ENCODE measurements around the gene PBOV1. TPM values are rescaled to one million over a fixed set of nuclear protein-coding genes. Genes with fewer than 3 reads are reported as not detected.
A peak's percentile ranks its signal among the peaks of the same experiment; 100 is the strongest.

Gene PBOV1
- total RNA-seq = not detected

DNA sequence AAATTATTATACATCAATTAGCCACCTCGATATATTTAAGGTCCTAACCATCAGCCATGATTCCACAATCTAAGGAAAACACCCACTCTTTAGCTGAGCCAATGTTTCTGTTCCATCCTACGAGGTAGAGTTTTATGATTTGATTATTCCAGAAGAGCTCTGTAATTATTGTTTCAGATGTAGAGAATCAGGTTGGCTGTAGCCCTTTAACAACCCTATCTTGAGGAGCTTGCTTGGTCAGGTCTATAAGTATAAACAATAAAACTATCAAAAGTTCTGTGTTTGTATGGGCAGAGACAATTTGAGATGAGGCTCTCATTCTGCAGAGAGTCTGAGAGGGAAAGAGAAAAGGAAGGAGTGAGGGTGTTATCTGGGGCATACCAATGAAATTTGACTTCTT, at the start of gene PBOV1:
TSS of gene PBOV1 (minus strand) at position 43 of the 400 bp plus-strand sequence. CDS start 96 bp downstream, outside the sequence.
- DNase-seq (ENCODE audit: low spot score in 2 of 2) = no peak
- FAIRE-seq = no peak

- no peak for FAIRE-seq
- no peak for DNase-seq (ENCODE audit: low spot score in 2 of 2)
Observed at GRCh38 chr6:138266095-138266494, 47.8 kb upstream of the PBOV1 start.

DNA sequence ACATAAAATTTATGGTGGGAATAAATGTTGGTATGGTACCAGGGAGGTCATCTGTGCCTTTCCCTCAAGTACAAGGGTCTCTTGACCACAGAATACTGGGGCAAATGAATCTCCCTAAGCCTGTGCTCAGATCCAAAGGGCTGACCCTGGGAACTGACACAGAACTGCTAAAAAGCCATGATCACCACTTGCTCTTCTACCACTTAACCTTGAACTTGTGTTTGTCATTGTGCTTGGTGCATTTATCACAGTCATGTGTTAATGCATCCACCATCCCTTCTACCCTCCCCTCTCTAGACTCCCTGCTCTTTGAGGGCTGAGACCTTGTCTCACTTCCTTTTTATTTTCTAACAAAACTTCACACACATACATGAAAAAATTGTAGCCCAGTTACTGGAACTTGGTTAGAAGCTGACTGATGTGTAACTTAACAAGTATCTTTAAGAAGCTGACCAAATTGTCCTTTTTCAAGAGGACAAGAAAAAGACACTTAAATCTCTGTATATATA, 46.1 kb upstream of the PBOV1 start:
- FAIRE-seq (no peak), DNase-seq (ENCODE audit: low spot score in 2 of 2) (no peak)

DNA sequence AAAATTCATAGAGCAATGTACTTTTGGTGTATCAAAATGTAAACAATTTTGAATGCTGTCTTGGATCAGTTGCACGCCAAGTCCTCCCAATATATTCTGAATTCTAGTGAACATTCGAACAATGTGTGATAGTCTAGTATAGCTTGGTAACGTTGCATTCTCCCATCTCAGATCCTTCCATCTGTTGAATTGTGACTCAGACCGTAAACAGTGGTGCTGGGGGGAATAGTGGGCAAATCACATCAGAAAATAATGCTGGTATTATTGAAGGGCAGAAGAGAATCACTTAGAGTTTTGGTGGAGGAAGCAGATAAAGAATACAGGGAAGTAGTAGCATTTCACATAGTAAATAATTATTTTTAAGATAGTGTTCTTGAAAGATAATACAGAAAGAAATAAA, 45.7 kb upstream of the PBOV1 start:
- FAIRE-seq (peak; percentile 36), DNase-seq (ENCODE audit: low spot score in 2 of 2) (no peak)

DNA sequence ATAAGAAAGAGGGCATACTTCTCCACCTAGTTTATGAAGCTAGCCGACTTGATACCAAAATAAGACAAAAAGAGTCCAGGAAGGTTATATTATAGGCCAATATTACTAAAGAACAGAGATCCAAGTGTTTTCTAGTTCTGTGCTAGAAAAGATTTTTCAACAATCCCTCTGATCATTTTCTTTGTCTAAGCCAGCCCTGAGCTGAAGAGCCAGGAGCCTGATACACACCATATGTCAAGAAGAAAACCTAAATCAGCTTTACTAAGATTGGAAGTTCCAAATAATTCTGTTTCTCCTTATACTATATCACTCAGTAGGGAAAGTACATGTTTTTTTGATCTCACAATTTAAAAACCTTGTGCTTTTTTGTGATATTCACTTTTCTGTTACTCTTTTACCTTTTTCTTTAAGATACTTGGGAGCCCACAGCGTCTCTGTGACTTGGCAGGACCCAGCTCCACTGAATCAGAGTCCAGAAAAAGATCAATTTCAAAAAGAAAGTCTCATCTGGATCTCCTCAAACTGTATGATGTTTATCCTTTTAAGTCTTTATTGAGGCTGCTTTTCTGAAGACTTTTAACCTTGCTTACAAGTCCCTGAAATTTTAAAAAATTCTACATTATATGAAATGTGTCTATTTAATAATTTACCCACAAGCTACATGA, 43.0 kb upstream of the PBOV1 start:
- no peak for FAIRE-seq

DNA sequence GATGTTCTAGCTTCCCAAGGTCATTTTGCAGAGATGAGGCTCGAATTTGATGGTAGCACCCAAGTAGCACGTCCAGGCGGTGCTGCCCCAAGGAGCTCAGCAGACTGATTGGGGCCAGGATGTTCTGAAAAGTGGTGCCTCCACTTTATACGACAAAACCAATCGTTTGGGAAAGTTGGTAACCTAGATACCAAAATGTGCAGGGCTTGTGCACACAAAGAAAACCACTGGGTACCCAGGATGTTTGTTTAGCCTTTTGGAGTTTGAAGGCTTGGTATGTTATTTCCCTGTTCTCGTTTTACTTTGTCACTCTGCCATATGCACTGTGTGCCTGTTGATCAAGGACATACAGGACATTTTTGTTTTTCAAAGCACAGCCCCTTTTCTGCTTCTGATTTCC, 40.7 kb upstream of the PBOV1 start:
- FAIRE-seq (no peak), DNase-seq (ENCODE audit: low spot score in 2 of 2) (no peak)

More for the DNA sequence above, 43.0 kb upstream of the PBOV1 start:
- DNase-seq (ENCODE audit: low spot score in 2 of 2) = no peak

DNA sequence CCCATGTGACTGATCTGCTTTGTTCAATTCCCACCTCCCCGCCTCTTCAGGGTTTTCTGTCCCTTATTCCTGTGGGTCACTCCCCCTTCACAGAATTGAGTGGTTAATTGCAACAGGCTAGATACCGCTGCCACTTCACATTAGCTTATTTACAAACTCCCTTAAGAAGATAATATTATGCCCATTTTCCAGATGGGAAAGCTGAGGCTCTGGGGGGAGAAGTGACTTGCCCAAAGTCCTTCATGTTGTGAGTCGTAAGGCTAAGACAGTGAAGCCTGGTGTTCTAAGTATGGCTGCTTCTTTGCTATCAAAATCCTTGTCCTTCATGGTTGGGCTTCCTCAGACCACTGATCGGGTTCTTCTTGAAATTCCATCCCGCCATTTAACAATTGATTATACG, 39.9 kb upstream of the PBOV1 start:
- DNase-seq (ENCODE audit: low spot score in 2 of 2) (no peak), FAIRE-seq (no peak)

DNA sequence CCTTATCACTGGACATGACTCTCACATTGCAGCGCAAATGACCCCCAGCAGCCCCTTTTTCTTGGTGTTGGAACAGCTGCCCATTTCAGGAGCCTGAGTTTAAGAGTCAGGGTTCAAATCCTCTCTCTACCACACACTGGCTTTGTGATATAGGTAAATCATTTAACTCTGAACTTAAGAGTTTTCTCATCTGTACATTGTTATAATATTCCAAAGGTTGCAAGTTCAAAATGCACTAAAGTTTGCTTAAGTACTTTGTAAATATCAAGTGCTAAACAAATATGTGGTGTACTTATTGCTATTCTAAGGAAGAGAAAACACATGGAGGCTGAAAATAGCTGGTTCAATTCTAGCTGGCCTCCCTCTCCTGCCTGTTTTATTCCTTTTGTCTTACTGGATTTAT, 39.3 kb upstream of the PBOV1 start:
- DNase-seq (ENCODE audit: low spot score in 2 of 2) (no peak), FAIRE-seq (no peak)

- FAIRE-seq = no peak
- no peak for DNase-seq (ENCODE audit: low spot score in 2 of 2)
Observed at GRCh38 chr6:138255443-138255842, 37.2 kb upstream of the PBOV1 start.

- no peak for FAIRE-seq
Observed at GRCh38 chr6:138253731-138254130, 35.4 kb upstream of the PBOV1 start.

GRCh38 chr6:138250513-138251247, 32.4 kb upstream of the PBOV1 start:
- FAIRE-seq (no peak), DNase-seq (ENCODE audit: low spot score in 2 of 2) (peak in 1 of 2 donors; percentile 32)

More at GRCh38 chr6:138253731-138254130, 35.4 kb upstream of the PBOV1 start:
- DNase-seq (ENCODE audit: low spot score in 2 of 2) = no peak

DNA sequence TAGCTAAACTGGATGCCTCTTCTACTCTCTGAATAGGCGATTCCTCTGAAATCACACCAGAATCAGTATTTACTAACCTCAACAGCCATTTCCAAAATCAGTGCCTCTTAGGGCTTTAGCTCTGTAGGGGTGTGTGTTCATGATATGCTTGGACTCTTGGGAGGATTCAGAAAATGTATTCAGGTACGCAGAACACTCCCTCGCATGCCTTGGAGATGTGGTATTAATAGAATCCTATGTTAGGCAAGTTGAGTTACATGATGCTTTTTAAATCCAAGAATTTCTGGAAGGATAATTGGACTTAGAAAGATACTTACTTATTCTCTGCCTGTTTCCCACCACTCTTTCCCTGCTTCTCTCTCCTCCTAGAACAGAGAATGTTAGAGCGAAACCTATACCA, 31.8 kb upstream of the PBOV1 start:
- DNase-seq (ENCODE audit: low spot score in 2 of 2) = no peak
- no peak for FAIRE-seq

- no peak for FAIRE-seq
Observed at GRCh38 chr6:138248878-138249277, 30.6 kb upstream of the PBOV1 start.

GRCh38 chr6:138248011-138248410, 29.7 kb upstream of the PBOV1 start:
- FAIRE-seq (no peak), DNase-seq (ENCODE audit: low spot score in 2 of 2) (no peak)

More at GRCh38 chr6:138248878-138249277, 30.6 kb upstream of the PBOV1 start:
- DNase-seq (ENCODE audit: low spot score in 2 of 2) = no peak

DNA sequence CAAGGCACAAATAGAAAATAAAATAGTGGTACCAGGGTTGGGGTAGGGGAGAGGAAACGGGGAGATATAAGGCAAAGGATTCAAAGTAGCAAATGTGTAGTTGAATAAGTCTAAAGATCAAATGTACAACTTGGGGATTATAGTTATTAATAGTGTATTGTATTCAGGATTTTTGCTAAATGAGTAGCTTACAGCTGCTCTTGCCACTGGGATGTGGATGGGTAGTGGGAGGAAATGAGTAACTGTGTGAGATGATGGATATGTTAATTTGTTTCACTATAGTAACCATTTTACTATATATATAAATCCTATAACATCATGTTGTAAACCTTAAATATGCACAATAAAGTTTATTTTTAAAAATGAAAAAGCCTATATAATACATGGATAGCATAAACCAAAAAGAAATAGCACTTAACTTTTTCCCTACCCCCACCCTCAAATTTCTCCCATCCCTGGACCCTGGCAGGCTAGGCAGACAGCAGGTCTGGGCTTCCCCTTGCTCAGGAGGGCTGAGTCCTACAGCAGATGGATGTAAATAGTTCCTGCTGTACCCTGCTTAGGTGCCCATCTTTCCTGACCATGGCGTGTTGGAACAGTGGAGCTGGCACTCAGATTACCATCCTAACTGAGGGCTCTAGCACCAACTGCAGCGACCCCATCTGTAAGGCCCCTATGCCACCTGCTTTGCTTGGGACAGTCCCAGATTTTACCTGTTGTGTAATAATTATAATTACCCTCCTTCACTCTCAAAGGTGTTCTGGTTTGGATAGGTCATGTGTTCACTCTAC, 28.6 kb upstream of the PBOV1 start:
- DNase-seq (ENCODE audit: low spot score in 2 of 2) (no peak), FAIRE-seq (no peak)

DNA sequence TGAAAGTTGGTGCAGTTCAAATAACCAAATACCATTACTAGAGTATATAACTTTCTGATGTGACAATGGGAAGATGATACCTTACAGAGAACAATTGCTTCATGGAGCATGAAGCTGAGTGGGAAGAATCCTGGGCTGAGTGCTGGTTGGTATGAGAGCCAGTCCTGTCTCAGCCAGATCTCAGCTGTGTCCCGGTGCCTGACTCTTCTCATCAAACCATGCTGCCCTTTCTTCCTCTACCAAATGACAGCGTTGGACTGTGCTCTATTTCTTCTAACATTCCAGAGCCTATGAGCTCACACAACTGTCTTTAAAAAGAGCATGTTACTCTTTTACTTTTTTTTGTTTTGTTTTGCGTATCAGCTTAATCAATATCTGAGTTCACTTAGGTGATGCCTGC, 27.5 kb upstream of the PBOV1 start:
- no peak for DNase-seq (ENCODE audit: low spot score in 2 of 2)
- FAIRE-seq = no peak

GRCh38 chr6:138242987-138243592, 24.8 kb upstream of the PBOV1 start:
- FAIRE-seq (no peak), DNase-seq (ENCODE audit: low spot score in 2 of 2) (no peak)

DNA sequence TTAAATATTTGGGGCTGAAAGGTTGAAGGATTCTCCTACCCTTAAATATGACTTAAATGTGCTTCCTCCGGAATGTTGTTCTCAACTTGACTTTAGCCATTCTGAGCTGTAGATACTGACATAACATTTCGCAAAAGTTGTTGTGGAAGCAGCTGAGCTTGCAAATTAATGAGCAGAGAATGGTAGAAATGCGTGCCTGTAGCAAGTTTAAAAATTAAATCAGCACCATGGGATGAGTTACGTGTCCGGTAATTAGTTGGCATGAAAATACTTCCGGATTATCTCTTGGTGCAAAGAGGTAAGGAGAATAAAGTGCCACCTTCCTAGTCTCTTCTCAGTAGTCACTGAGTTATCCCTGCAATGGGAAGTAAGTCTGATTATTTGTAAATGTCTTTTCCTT, 23.6 kb upstream of the PBOV1 start:
- DNase-seq (ENCODE audit: low spot score in 2 of 2) (no peak), FAIRE-seq (no peak)

- DNase-seq (ENCODE audit: low spot score in 2 of 2) = no peak
- FAIRE-seq = no peak
Observed at GRCh38 chr6:138241381-138241780, 23.1 kb upstream of the PBOV1 start.

DNA sequence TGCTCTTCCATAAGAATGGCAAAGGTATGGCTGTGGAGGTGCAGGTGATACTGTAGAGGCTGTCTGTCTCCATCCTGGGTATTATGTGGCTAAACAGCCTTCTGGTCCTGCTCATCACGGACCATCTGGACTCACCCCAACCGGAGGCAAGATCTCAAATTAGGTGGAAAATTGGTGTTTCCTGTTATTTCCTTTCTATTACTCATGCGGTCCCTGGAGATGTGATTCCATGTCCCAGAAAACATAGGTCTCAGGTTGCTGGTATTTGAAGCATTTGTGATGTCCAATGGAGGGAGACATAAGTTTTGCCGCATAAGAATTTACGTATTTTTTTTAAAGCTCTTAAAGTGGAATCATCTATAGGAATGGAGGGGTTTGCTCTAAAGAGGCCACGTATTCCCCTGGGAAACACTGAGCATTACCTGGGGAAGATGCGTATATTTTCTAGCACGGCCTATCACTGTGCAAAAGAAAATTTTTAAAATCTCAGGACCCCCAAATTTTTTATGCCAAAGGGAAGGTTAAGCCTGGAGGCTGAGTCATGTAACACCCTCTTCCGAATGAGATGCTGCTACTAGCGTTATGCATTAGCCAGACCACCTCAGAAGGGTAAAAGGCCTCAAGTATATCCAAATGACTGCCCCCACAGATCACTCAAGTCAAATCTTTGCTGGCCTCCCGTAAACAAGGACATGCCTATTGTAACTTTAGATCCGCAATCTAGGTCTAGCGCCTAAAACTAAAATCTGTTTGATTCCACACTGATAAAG, 22.4 kb upstream of the PBOV1 start:
- FAIRE-seq (no peak), DNase-seq (ENCODE audit: low spot score in 2 of 2) (no peak)
